Measurements from ENCODE around the gene NLRP5.

DNA sequence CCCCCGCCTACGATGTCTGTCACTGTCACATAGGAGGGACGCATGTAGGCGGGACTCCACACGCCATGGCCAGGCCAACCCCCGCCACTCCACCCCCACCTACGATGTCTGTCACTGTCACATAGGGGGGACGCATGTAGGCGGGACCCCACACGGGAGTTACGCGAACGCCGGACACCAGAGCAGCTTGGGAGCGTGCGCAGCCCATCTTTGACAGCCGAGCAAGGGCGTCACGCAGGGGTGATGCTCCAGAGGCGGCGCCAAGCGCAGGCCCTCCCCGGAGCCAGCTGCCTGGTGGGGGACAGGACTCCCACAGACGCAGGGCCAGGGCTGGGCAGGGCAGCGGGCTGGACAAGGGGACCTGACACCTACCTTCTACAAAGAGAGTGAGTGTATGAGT, 114.5 kb downstream of the NLRP5 start:
- TF ChIP-seq CTCF (IDR thresholded peaks at IDR 0.05; ENCODE audit: low read depth, low read length, poor library complexity, severe bottlenecking) (no peak), EZH2phosphoT487 (IDR thresholded peaks at IDR 0.05; ENCODE audit: borderline replicate concordance, low read length) (no peak)

Measured in DOHH2 (cell line).